H1 (cell line): ENCODE results near the gene ELOVL2. TPM values are rescaled to one million over a fixed set of nuclear protein-coding genes. Genes with fewer than 3 reads are reported as not detected.

ENCODE experiments used
- CTCF ChIA-PET: fragments of 300-600 bp; sonication (Branson Sonifier 250); formaldehyde crosslinking; loops from one replicate; lab custom pipeline; 2021; ENCODE audit not compliant: partially characterized antibody; lab: Charles Lee
- POLR2A ChIA-PET: fragments of 300-600 bp; sonication (Branson Sonifier 250); formaldehyde crosslinking; loops from one replicate; lab custom pipeline; 2021; ENCODE audit warnings: inconsistent platforms; ENCODE audit not compliant: partially characterized antibody; lab: Charles Lee
- DNase-seq, 2 experiments: peaks; one replicate each; pipeline versions ENCODE4 v3.0.0 to v3.0.0-alpha.2; 2010 to 2022; ENCODE audit warnings: low spot score in 2 of 2, low read depth in 1 of 2, mixed read lengths in 1 of 2
- FAIRE-seq: peaks from 2 replicates; lab custom pipeline; 2011; peaks lifted over from hg19 to GRCh38; lab: Jason Lieb, UNC
- H2AFZ ChIP-seq: 2 replicates; pipeline ENCODE4 v1.8.1; 2012; ENCODE audit warnings: low read length, inconsistent platforms
- H2AK5ac ChIP-seq: 2 replicates; pipeline ENCODE4 v1.6.1; 2013; ENCODE audit warnings: low read depth, low read length
- H2BK120ac ChIP-seq: replicated peaks from 2 replicates; pipeline ENCODE3; 2013; ENCODE audit warnings: low read depth, low read length, inconsistent platforms
- H2BK12ac ChIP-seq: 2 replicates; pipeline ENCODE4 v1.6.1; 2013; ENCODE audit warnings: low read depth, low read length
- H2BK15ac ChIP-seq: 2 replicates; pipeline ENCODE4 v1.6.1; 2013; ENCODE audit warnings: low read length
- H2BK20ac ChIP-seq: 2 replicates; pipeline ENCODE4 v1.6.1; 2013; ENCODE audit warnings: low read length
- H2BK5ac ChIP-seq: 2 replicates; pipeline ENCODE4 v1.6.1; 2013; ENCODE audit warnings: low read depth, low read length
- H3K14ac ChIP-seq: 2 replicates; pipeline ENCODE4 v1.6.1; 2013; ENCODE audit warnings: inconsistent platforms; ENCODE audit not compliant: insufficient read length
- H3K18ac ChIP-seq: 2 replicates; pipeline ENCODE4 v1.6.1; 2013; ENCODE audit warnings: low read length; ENCODE audit errors: extremely low read depth
- H3K23ac ChIP-seq: 2 replicates; pipeline ENCODE4 v1.6.1; 2013; ENCODE audit warnings: inconsistent platforms; ENCODE audit not compliant: insufficient read length
- H3K23me2 ChIP-seq: 2 replicates; pipeline ENCODE4 v1.6.1; 2013; ENCODE audit warnings: low read depth, low read length
- H3K27ac ChIP-seq: 2 replicates; pipeline ENCODE4 v1.6.1; 2011; ENCODE audit warnings: low read depth, low read length, inconsistent platforms
- H3K27me3 ChIP-seq, 4 experiments: replicated peaks in 1 of 4; 1 replicate in 1 of 4; 2 replicates in 3 of 4; pipeline versions ENCODE4 v1.6.1 to v1.8.1; 2011 to 2013; ENCODE audit warnings: low read length in 3 of 4, mild to moderate bottlenecking in 3 of 4, inconsistent platforms in 2 of 4, mixed read lengths in 2 of 4, moderate library complexity in 1 of 4; ENCODE audit not compliant: control insufficient read depth in 3 of 4, insufficient read depth in 3 of 4; ENCODE audit errors: extremely low read depth in 1 of 4
- H3K36me3 ChIP-seq, 4 experiments: 2 replicates each; pipeline versions ENCODE4 v1.6.1 to v1.8.1; 2011 to 2013; ENCODE audit warnings: mild to moderate bottlenecking in 4 of 4, low read length in 3 of 4, moderate library complexity in 2 of 4, control low read depth in 1 of 4, inconsistent platforms in 1 of 4; ENCODE audit not compliant: insufficient read depth in 4 of 4, control insufficient read depth in 2 of 4
- H3K4ac ChIP-seq: replicated peaks from 2 replicates; pipeline ENCODE3; 2013; ENCODE audit warnings: low read length, low read depth, mixed read lengths, inconsistent platforms; ENCODE audit not compliant: insufficient read length
- H3K4me1 ChIP-seq, 4 experiments: replicated peaks in 1 of 4; 1 replicate in 1 of 4; 2 replicates in 3 of 4; pipeline versions ENCODE4 v1.6.1 to v1.8.1; 2011 to 2013; ENCODE audit warnings: low read length in 3 of 4, inconsistent platforms in 2 of 4, mixed read lengths in 1 of 4; ENCODE audit not compliant: insufficient read depth in 4 of 4, control insufficient read depth in 3 of 4
- H3K4me2 ChIP-seq, 2 experiments: 2 replicates each; pipeline versions ENCODE4 v1.6.1 to v1.8.1; 2011 to 2013; ENCODE audit warnings: low read depth in 2 of 2, low read length in 2 of 2, control low read depth in 1 of 2, inconsistent platforms in 1 of 2, mild to moderate bottlenecking in 1 of 2; ENCODE audit not compliant: insufficient read depth in 1 of 2
- H3K4me3 ChIP-seq, 4 experiments: fragments of 200-600, 300-600 bp in 1 of 4; sonication (generic), shearing (Covaris generic), sonication (Bioruptor Twin) in 1 of 4; 2 replicates each; pipeline versions ENCODE4 v1.5.1 to v1.8.1; 2011 to 2016; ENCODE audit warnings: low read length in 4 of 4, low read depth in 3 of 4, control low read depth in 2 of 4, inconsistent platforms in 2 of 4, mild to moderate bottlenecking in 2 of 4, mixed read lengths in 1 of 4, moderate library complexity in 1 of 4; ENCODE audit not compliant: insufficient read depth in 2 of 4; ENCODE audit errors: extremely low read depth in 1 of 4
- H3K56ac ChIP-seq: replicated peaks from 2 replicates; pipeline ENCODE3; 2013; ENCODE audit warnings: low read depth, mild to moderate bottlenecking, mixed read lengths, low read length, inconsistent platforms; ENCODE audit not compliant: insufficient read length
- H3K79me1 ChIP-seq: 2 replicates; pipeline ENCODE4 v1.6.1; 2013; ENCODE audit warnings: low read depth, low read length, control low read depth
- H3K79me2 ChIP-seq, 2 experiments: 2 replicates each; pipeline versions ENCODE4 v1.6.1 to v1.8.1; 2012 to 2013; ENCODE audit warnings: low read length in 2 of 2, mild to moderate bottlenecking in 2 of 2, inconsistent platforms in 1 of 2; ENCODE audit not compliant: insufficient read depth in 2 of 2, control insufficient read depth in 1 of 2
- H3K9ac ChIP-seq, 4 experiments: replicated peaks in 1 of 4; 1 replicate in 1 of 4; 2 replicates in 3 of 4; pipeline versions ENCODE4 v1.6.1 to v1.8.1; 2011 to 2013; ENCODE audit warnings: low read depth in 3 of 4, low read length in 3 of 4, control low read depth in 2 of 4, mild to moderate bottlenecking in 2 of 4, moderate library complexity in 2 of 4, inconsistent platforms in 1 of 4; ENCODE audit errors: extremely low read depth in 1 of 4
- H3K9me3 ChIP-seq, 2 experiments: 2 replicates each; pipeline versions ENCODE4 v1.6.1 to v1.8.1; 2012 to 2013; ENCODE audit warnings: mild to moderate bottlenecking in 2 of 2, moderate library complexity in 2 of 2, control low read depth in 1 of 2, inconsistent platforms in 1 of 2, low read depth in 1 of 2, low read length in 1 of 2, mixed read lengths in 1 of 2; ENCODE audit not compliant: insufficient read depth in 2 of 2
- H4K20me1 ChIP-seq, 2 experiments: replicated peaks in 1 of 2; 2 replicates each; pipeline versions ENCODE3 to v1.8.1; 2011 to 2013; ENCODE audit warnings: inconsistent platforms in 2 of 2, low read length in 2 of 2, mild to moderate bottlenecking in 1 of 2; ENCODE audit not compliant: insufficient read depth in 2 of 2, control insufficient read depth in 1 of 2
- H4K5ac ChIP-seq: 2 replicates; pipeline ENCODE4 v1.6.1; 2013; ENCODE audit warnings: low read length, low read depth, mixed read lengths, inconsistent platforms; ENCODE audit not compliant: insufficient read length
- H4K8ac ChIP-seq: 2 replicates; pipeline ENCODE4 v1.8.0; 2013; ENCODE audit warnings: mild to moderate bottlenecking, moderate library complexity, low read length, inconsistent platforms; ENCODE audit not compliant: insufficient read depth; ENCODE audit errors: extremely low read depth
- H4K91ac ChIP-seq: replicated peaks from 2 replicates; pipeline ENCODE3; 2013; ENCODE audit warnings: low read length, mixed read lengths, inconsistent platforms; ENCODE audit not compliant: insufficient read length
- ASH2L ChIP-seq: fragments of 200-600, 300-600 bp; sonication (generic); IDR thresholded peaks from one replicate; pipeline ENCODE4 v1.7.1; 2017; ENCODE audit warnings: low read length
- NANOG ChIP-seq: IDR thresholded peaks from 2 replicates; pipeline ENCODE4 v1.6.1; 2011; ENCODE audit warnings: low read length, low read depth, mild to moderate bottlenecking, inconsistent platforms; ENCODE audit not compliant: insufficient read depth, poor library complexity, severe bottlenecking
- RXRA ChIP-seq: IDR thresholded peaks from 2 replicates; pipeline ENCODE4 v1.6.1; 2011; ENCODE audit warnings: low read depth, mild to moderate bottlenecking, low read length, moderate library complexity; ENCODE audit not compliant: insufficient read depth
- TEAD4 ChIP-seq: IDR thresholded peaks from 2 replicates; pipeline ENCODE4 v1.6.1; 2012; ENCODE audit warnings: low read depth, low read length, inconsistent platforms, mixed read lengths
- ZNF274 ChIP-seq: IDR thresholded peaks from 2 replicates; pipeline ENCODE4 v1.7.0; 2012; ENCODE audit warnings: low read length, borderline replicate concordance; ENCODE audit errors: extremely low read depth
- WGBS, 2 experiments: shearing (Covaris generic) in 1 of 2; methylation state at CpG; one replicate each; pipeline versions ENCODE4 v1.1.6 to v1.1.7; 2013 to 2015; ENCODE audit warnings: low lambda C conversion rate in 2 of 2, mixed read lengths in 2 of 2, inconsistent platforms in 1 of 2, low coverage in 1 of 2, missing lambda C conversion rate in 1 of 2; ENCODE audit not compliant: insufficient replicate concordance in 2 of 2, insufficient coverage in 1 of 2, insufficient read length in 1 of 2; ENCODE audit errors: extremely low coverage in 1 of 2, missing lambda C conversion rate in 1 of 2; 5-methylcytosine and 5-hydroxymethylcytosine counted together
- polyA plus RNA-seq, 7 experiments: library from polyadenylated mRNA; depleted of rRNA in 3 of 7; stranded (reverse) in 5 of 7; unstranded in 2 of 7; fragments of >200 nt in 5 of 7; fragments of 200-250 nt in 2 of 7; gene quantifications; 1 replicate in 5 of 7; 2 replicates in 1 of 7; 4 replicates in 1 of 7; pipeline versions ENCODE4 v1.2.1 to v1.2.3, GENCODE V29; 2011 to 2013; ENCODE audit warnings: missing spikeins in 2 of 7, mixed read lengths in 2 of 7
- total RNA-seq: library from RNA; stranded (reverse); fragmentation: NEBNext Ultra II Directional; extraction: Animal tissue kit (Norgen Biotek cat#: 25700); gene quantifications from 2 replicates; pipeline ENCODE4 v1.2.1, GENCODE V29; 2021
- TF ChIP-seq, protein P1 (sequence below), 3 experiments: IDR thresholded peaks; 1 replicate in 2 of 3; 2 replicates in 1 of 3; pipeline versions ENCODE4 v1.5.1 to v1.6.1; 2011; ENCODE audit warnings: low read length in 3 of 3, mild to moderate bottlenecking in 3 of 3, inconsistent platforms in 2 of 3, low read depth in 1 of 3, moderate library complexity in 1 of 3; ENCODE audit not compliant: insufficient read depth in 1 of 3; ENCODE audit errors: control extremely low read depth in 1 of 3

The ELOVL2 gene
- total and polyA plus RNA-seq, 2 of the 8 experiments (the other 6 are each of a cell fraction or from before 2014, with no cell fraction given): 0.42 to 0.89 TPM

DNA sequence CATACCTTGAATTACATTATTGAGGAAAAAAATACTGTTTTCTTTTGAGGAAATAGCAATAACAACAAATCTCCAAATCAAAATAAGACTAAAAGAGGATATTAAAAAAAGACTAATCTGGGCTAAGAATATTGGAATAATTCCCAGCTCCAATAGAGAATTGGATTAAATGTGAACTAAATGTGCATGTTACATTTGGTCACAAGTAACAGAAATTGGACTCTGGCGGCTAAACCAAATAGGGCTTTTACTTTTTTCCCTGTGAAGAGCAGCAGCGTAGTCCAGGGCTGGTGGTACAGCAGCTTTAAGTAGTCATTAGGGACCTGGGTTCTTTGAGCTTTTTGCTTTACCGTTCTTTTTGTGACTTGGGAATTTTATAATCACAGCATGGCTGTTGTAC lies 71.9 kb downstream of the ELOVL2 start:
- CTCF ChIA-PET: interaction anchor here (0.7 to 1.8 kb wide), 4 partner anchors 18 to 97 kb away, joined by 3 to 8 read pairs (median 3); no protein-coding TSS in a partner anchor

More for the DNA sequence above, 71.9 kb downstream of the ELOVL2 start:
- DNase-seq: no peak
- Histone ChIP-seq H3K18ac (no peak overlapping the region), H2BK12ac (no peak overlapping the region), H2BK20ac (no peak overlapping the region), H3K79me2 (no peaks in the 10 kb centered on the region), H3K36me3 (no peaks in the 10 kb centered on the region), H3K14ac (no peak overlapping the region), H2BK120ac (no peak overlapping the region), H3K4me3 (no peak overlapping the region), H3K9ac (no peak overlapping the region), H3K4me1 (no peaks in the 10 kb centered on the region), H3K23ac (no peak overlapping the region), H3K79me1 (no peaks in the 10 kb centered on the region), H2AFZ (no peak overlapping the region), H3K56ac (no peak overlapping the region), H4K91ac (no peak overlapping the region), H4K20me1 (no peaks in the 10 kb centered on the region), H3K27me3 (0 out of 7 replicates have a peak, but pooled peaks cover 0 to 5% (median 0%) of the 10 kb centered on the region in 4 experiments), H3K4me2 (no peak overlapping the region), H3K4ac (no peak overlapping the region), H4K5ac (no peak overlapping the region), H3K27ac (no peak overlapping the region), H2BK5ac (no peak overlapping the region), H4K8ac (no peak overlapping the region), H2AK5ac (no peak overlapping the region), H3K23me2 (no peaks in the 10 kb centered on the region; the same call in 1 of the 2 replicates), H3K9me3 (no peaks in the 10 kb centered on the region), H2BK15ac (no peak overlapping the region)
- no peak for FAIRE-seq
- POLR2A ChIA-PET: no interaction called here
- 85% methylated on average over 3 of the region's 3 CpGs; no CpG with 5 or more reads in 1 of the 2 experiments for WGBS, 2 experiments
- no peak for TF ChIP-seq RXRA
- TF ChIP-seq NANOG: no peak
- TF ChIP-seq ZNF274: no peak
- no peak for TF ChIP-seq ASH2L
- no peak for TF ChIP-seq TEAD4
- TF ChIP-seq, protein P1, sequence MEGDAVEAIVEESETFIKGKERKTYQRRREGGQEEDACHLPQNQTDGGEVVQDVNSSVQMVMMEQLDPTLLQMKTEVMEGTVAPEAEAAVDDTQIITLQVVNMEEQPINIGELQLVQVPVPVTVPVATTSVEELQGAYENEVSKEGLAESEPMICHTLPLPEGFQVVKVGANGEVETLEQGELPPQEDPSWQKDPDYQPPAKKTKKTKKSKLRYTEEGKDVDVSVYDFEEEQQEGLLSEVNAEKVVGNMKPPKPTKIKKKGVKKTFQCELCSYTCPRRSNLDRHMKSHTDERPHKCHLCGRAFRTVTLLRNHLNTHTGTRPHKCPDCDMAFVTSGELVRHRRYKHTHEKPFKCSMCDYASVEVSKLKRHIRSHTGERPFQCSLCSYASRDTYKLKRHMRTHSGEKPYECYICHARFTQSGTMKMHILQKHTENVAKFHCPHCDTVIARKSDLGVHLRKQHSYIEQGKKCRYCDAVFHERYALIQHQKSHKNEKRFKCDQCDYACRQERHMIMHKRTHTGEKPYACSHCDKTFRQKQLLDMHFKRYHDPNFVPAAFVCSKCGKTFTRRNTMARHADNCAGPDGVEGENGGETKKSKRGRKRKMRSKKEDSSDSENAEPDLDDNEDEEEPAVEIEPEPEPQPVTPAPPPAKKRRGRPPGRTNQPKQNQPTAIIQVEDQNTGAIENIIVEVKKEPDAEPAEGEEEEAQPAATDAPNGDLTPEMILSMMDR (IDR thresholded peaks at IDR 0.05; ENCODE audit: control extremely low read depth in 1 of 3, insufficient read depth in 1 of 3, low read depth in 1 of 3, low read length in 3 of 3): no peak
